ENCODE measurements around the gene RUNX1.

The RUNX1 gene

DNA sequence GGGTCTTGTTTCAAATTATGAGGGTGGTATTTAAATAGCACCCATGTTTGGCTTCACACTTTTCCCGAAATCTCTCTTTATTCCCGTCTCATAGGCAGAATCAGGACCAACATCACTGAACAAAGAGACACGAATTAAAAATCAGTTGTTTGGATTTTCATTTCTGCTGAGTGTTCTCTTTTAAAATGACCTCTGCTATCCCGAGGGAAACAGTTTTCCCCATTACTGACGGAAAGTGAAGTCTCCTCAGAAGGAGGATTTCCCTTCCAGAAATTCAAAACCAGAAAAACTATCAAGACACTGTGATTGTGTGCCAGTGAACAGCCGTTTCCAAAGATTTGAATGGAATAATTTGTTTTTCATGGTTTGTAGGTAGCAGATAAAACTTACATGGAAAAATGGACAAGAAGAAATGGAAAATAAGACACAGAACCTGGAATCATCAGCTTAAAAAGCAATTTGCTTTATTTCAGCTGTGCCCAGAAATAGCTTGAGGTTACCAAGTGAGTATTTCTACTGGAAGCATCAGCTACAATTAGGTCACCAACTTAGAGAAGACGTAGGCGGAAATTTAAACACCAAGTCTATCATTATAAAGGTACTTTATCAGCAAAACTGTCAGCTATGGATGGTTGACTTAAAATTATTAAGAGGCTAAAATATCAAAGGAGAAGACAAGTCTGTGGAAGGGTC is 68.5 kb downstream of the RUNX1 start:
- TF ChIP-seq, protein P1, sequence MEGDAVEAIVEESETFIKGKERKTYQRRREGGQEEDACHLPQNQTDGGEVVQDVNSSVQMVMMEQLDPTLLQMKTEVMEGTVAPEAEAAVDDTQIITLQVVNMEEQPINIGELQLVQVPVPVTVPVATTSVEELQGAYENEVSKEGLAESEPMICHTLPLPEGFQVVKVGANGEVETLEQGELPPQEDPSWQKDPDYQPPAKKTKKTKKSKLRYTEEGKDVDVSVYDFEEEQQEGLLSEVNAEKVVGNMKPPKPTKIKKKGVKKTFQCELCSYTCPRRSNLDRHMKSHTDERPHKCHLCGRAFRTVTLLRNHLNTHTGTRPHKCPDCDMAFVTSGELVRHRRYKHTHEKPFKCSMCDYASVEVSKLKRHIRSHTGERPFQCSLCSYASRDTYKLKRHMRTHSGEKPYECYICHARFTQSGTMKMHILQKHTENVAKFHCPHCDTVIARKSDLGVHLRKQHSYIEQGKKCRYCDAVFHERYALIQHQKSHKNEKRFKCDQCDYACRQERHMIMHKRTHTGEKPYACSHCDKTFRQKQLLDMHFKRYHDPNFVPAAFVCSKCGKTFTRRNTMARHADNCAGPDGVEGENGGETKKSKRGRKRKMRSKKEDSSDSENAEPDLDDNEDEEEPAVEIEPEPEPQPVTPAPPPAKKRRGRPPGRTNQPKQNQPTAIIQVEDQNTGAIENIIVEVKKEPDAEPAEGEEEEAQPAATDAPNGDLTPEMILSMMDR (IDR thresholded peaks at IDR 0.05; ENCODE audit: low read depth, low read length): no peak
- no peak overlapping the region for H3K27ac ChIP-seq

DNA sequence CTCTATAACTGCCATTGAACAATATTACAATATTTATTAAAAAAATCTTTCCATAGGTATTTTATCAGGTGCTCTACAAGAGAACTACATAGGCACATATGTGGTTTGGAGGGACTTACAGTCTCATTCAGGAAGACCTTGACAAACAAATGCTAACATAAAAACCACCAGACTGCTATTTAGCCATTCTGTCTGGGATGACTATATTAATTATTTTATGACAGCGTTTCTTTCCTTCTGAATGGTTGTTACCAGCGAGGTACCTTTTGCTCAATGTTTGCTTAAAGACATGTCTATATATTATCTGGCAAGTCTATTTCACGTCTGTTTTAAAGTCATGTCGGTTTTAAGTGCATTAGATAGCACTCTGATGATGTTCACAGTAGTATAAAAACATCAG is 69.7 kb downstream of the RUNX1 start:
- DNase-seq: no peak
- H3K9me3 ChIP-seq (ENCODE audit: severe bottlenecking): peaks cover 3% of the 10 kb centered on the region
- peaks cover 96% of the 10 kb centered on the region for H3K27me3 ChIP-seq (ENCODE audit: insufficient read depth, low read depth, severe bottlenecking)
- TF ChIP-seq, protein P1 (IDR thresholded peaks at IDR 0.05; ENCODE audit: low read depth, low read length): no peak
- no peaks in the 10 kb centered on the region for H3K36me3 ChIP-seq
- no peak overlapping the region for H3K27ac ChIP-seq
- H3K4me3 ChIP-seq (ENCODE audit: low read depth, low read length): no peak overlapping the region

More for the DNA sequence above, 68.5 kb downstream of the RUNX1 start:
- H3K9me3 ChIP-seq (ENCODE audit: severe bottlenecking): peaks cover 3% of the 10 kb centered on the region
- peaks cover 96% of the 10 kb centered on the region for H3K27me3 ChIP-seq (ENCODE audit: insufficient read depth, low read depth, severe bottlenecking)
- no peak for DNase-seq
- H3K4me3 ChIP-seq (ENCODE audit: low read depth, low read length): no peak overlapping the region
- H3K36me3 ChIP-seq: no peaks in the 10 kb centered on the region

DNA sequence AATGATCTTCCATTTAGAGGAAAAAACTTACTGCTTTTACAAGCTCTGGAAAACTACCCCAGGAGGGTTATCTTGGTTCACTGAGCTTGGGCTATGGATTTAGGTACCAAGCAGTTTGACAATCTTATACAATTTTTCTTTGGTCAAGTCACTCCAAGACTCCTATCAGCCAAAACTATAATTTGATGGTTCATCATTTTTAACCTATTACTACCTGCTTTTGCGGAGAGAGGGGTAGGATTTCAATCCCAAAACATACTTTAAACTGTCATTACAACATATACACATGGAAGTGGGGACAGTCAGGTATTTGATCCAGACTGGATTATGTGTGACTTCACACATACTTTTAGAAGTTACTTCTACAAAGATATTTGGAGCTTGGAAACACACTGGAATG is 71.8 kb downstream of the RUNX1 start:
- peaks cover 92% of the 10 kb centered on the region for H3K27me3 ChIP-seq (ENCODE audit: insufficient read depth, low read depth, severe bottlenecking)
- DNase-seq: no peak
- H3K4me3 ChIP-seq (ENCODE audit: low read depth, low read length): no peak overlapping the region
- TF ChIP-seq, protein P1 (IDR thresholded peaks at IDR 0.05; ENCODE audit: low read depth, low read length): no peak
- H3K36me3 ChIP-seq: no peaks in the 10 kb centered on the region
- peaks cover 3% of the 10 kb centered on the region for H3K9me3 ChIP-seq (ENCODE audit: severe bottlenecking)
- no peak overlapping the region for H3K27ac ChIP-seq

DNA sequence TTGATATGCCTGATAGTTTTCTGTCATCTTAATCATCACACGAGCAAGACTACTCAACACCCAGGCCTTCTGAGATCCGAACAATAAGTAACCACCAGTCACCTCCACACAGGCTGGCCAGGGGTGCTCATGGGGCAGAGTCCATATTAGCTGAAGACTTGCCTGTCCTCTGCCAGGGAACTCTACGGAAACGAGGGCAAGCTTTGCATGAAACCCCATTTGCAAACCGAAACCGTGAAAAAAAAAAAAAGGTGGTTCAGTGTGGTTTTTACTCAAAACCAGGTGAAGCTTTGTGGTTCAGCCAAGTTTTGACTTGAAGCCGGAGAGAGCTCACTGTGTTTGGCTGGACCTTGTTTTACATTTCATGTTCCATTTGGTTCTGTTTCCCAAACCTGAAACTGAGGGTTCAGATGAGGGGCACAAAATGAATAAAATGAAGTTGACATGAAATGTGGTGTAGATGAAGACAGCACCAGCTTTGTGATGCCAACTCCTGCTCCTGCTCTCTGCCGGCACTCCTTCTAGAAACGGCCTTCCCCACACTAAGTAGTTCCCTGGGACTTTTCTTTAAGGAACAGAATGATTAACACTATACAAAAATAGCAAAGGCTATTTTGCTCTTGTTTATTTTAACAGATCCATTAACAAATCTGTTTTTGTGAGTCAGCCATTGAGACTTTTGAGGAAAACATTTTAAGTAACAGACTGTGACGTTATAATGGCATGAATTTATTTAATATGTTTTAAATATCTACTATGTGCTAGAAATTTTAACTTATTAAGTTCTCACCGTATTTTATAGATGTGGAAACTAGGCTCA is 74.7 kb downstream of the RUNX1 start:
- TF ChIP-seq, protein P1 (IDR thresholded peaks at IDR 0.05; ENCODE audit: low read depth, low read length): no peak
- Histone ChIP-seq H3K27ac (no peak overlapping the region), H3K4me3 (ENCODE audit: low read depth, low read length) (no peak overlapping the region), H3K36me3 (no peaks in the 10 kb centered on the region), H3K9me3 (ENCODE audit: severe bottlenecking) (no peaks in the 10 kb centered on the region), H3K27me3 (ENCODE audit: insufficient read depth, low read depth, severe bottlenecking) (peaks cover 92% of the 10 kb centered on the region)
- no peak for DNase-seq

DNA sequence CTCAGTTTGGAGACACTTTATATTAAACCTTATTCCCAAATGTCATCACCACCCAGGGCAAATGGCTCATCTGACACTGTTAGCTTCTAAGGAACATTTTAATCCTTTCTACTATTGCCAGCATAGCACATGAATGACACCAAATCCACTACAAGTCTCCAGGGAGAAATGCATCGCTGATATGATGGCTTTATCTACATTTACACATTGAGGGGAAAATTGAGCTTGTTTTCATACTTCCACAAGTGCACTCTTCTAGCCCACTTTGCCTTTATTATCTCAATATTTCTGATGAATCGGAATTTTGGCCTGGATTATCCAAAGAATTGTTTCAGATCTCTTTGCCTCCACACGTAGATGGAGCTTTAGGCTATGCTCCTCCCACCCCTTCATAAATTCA is 75.4 kb downstream of the RUNX1 start:
- H3K27ac ChIP-seq: no peak overlapping the region

More for the DNA sequence above, 75.4 kb downstream of the RUNX1 start:
- H3K36me3 ChIP-seq: no peaks in the 10 kb centered on the region
- TF ChIP-seq, protein P1 (IDR thresholded peaks at IDR 0.05; ENCODE audit: low read depth, low read length): no peak
- peaks cover 93% of the 10 kb centered on the region for H3K27me3 ChIP-seq (ENCODE audit: insufficient read depth, low read depth, severe bottlenecking)
- no peak for DNase-seq
- no peaks in the 10 kb centered on the region for H3K9me3 ChIP-seq (ENCODE audit: severe bottlenecking)
- H3K4me3 ChIP-seq (ENCODE audit: low read depth, low read length): no peak overlapping the region
